Measurements from ENCODE around the gene PPP1R17.

GRCh38 chr7:31741852-31742251, 54.8 kb downstream of the PPP1R17 start:
- TF ChIP-seq CTCF (IDR thresholded peaks at IDR 0.05 in 2 of 3, conservative IDR thresholded peaks at IDR 0.05 in 1 of 3; ENCODE audit: borderline replicate concordance in 1 of 3, insufficient read depth in 1 of 3, low read depth in 2 of 3, low read length in 2 of 3) (no peak), POLR2A (IDR thresholded peaks at IDR 0.05; ENCODE audit: borderline replicate concordance, extremely low read depth, insufficient read depth, insufficient read length) (no peak), EZH2 (IDR thresholded peaks at IDR 0.05) (no peak), ZBTB33 (IDR thresholded peaks at IDR 0.05; ENCODE audit: extremely low read depth, insufficient replicate concordance, low read length) (no peak), EGR1 (IDR thresholded peaks at IDR 0.05; ENCODE audit: low read depth) (no peak), ELF1 (IDR thresholded peaks at IDR 0.05; ENCODE audit: borderline replicate concordance, low read depth) (no peak), JUND (IDR thresholded peaks at IDR 0.05) (no peak)

Measured in HCT116 (cell line).